ENCODE data around the gene KCNQ1. TPM values are rescaled to one million over a fixed set of nuclear protein-coding genes. Genes with fewer than 3 reads are reported as not detected.

KCNQ1 gene
- total RNA-seq, 1 donor from 2014 or later = 4.8 TPM

GRCh38 chr11:2699531-2700414, 255.0 kb downstream of the KCNQ1 start, which contains the start of gene KCNQ1OT1:
Gene KCNQ1OT1, minus strand, starts transcription at chr11:2699994.
- H3K27ac Mint-ChIP-seq = peak within 1 kb of the TSS; percentile 88
- TF ChIP-seq, protein P1, sequence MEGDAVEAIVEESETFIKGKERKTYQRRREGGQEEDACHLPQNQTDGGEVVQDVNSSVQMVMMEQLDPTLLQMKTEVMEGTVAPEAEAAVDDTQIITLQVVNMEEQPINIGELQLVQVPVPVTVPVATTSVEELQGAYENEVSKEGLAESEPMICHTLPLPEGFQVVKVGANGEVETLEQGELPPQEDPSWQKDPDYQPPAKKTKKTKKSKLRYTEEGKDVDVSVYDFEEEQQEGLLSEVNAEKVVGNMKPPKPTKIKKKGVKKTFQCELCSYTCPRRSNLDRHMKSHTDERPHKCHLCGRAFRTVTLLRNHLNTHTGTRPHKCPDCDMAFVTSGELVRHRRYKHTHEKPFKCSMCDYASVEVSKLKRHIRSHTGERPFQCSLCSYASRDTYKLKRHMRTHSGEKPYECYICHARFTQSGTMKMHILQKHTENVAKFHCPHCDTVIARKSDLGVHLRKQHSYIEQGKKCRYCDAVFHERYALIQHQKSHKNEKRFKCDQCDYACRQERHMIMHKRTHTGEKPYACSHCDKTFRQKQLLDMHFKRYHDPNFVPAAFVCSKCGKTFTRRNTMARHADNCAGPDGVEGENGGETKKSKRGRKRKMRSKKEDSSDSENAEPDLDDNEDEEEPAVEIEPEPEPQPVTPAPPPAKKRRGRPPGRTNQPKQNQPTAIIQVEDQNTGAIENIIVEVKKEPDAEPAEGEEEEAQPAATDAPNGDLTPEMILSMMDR (conservative IDR thresholded peaks at IDR 0.05) = no peak
- peaks cover 3% of the 10 kb centered on the region for H3K27me3 Mint-ChIP-seq
- peak within 1 kb of the TSS; percentile 97 for H3K4me3 Mint-ChIP-seq
- no peaks in the 10 kb centered on the region for H3K9me3 Mint-ChIP-seq
- peak; percentile 90 for DNase-seq (ENCODE audit: extremely low spot score, unreplicated experiment)
- peaks cover 10% of the 10 kb centered on the region for H3K36me3 Mint-ChIP-seq
- H3K4me1 Mint-ChIP-seq (ENCODE audit: unreplicated experiment) = peaks cover 65% of the 10 kb centered on the region

DNA sequence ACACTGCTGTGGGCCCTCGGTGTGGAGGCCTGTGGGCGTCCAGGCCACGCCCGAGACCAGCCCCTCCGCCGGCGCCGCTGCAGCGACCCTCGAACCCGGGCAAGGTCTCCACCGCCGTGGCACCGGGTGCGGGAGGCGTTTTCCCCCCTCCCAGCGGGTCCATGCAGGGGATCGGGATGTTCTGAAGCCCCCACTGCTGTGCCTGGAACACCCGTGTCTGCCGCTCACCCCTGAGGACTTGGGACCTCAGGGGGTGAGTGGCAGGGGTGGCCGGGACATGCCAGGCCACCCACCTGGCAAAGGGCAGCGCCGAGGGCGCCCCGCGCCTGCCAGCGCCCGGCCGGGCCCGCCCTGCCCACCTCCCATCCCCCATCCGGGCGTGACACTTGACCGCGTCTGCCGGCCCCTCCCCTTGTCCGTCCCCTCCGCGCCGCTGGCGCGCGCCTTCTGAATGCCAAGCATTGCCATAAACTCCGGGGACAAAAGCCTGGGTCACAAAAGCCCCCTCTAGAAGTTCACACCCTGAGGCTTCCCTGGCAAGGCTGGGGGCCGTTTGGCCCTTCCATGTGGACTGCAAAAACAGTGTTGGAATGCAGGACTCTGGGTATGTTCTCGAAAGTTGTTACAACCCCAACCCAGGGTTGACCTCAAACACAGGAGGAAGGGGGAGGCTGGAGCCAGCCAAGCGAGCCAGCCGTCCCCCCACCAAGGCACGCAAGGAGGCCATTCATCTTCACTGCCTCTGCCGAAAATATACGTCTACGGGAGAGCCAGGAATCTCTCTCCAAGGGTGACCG, 255.8 kb downstream of the KCNQ1 start:
- H3K27ac Mint-ChIP-seq = peak overlapping the region; percentile 83
- peaks cover 57% of the 10 kb centered on the region for H3K4me1 Mint-ChIP-seq (ENCODE audit: unreplicated experiment)
- H3K36me3 Mint-ChIP-seq = peaks cover 10% of the 10 kb centered on the region
- H3K4me3 Mint-ChIP-seq = peak overlapping the region; percentile 97
- TF ChIP-seq, protein P1 (conservative IDR thresholded peaks at IDR 0.05) = no peak
- no peaks in the 10 kb centered on the region for H3K9me3 Mint-ChIP-seq
- peaks cover 3% of the 10 kb centered on the region for H3K27me3 Mint-ChIP-seq
- DNase-seq (ENCODE audit: extremely low spot score, unreplicated experiment) = peak; percentile 78

- Mint-ChIP-seq H3K27me3 (peaks cover 3% of the 10 kb centered on the region), H3K4me3 (peak overlapping the region; percentile 80), H3K27ac (peak overlapping the region; percentile 83), H3K36me3 (peaks cover 15% of the 10 kb centered on the region), H3K9me3 (no peaks in the 10 kb centered on the region), H3K4me1 (ENCODE audit: unreplicated experiment) (peaks cover 53% of the 10 kb centered on the region)
- peak; percentile 61 for DNase-seq (ENCODE audit: extremely low spot score, unreplicated experiment)
- TF ChIP-seq, protein P1 (conservative IDR thresholded peaks at IDR 0.05) = no peak
Observed at GRCh38 chr11:2701230-2701629, 256.4 kb downstream of the KCNQ1 start.

DNA sequence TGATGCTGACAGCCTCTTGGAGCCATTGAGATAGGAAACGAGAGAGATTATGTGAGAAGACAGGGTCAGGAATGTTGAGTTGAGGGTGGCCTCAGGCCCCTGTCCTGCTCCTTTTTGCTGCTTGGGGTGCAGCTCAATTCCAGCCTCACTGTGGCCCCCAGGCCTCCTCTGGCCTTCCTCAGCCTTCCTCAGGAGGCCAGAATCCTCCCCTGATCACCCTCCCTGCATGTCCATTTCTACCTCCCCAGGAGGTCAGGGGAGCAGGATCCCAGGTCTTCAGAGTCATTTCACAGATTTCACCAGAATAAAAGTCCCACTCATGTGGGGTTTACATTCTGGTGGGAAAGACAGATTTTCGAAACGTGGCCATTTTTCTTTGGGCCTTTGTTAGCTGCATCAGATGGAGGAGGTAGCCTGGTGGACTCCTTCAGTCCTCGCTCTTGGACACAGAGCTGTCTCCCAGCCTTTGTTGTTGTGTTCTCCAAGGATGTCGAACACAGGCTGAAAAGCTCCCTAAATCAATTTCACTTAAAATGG, 257.2 kb downstream of the KCNQ1 start:
- peak overlapping the region; percentile 80 for H3K4me3 Mint-ChIP-seq
- peak overlapping the region; percentile 83 for H3K27ac Mint-ChIP-seq
- no peaks in the 10 kb centered on the region for H3K9me3 Mint-ChIP-seq
- H3K4me1 Mint-ChIP-seq (ENCODE audit: unreplicated experiment) = peaks cover 46% of the 10 kb centered on the region
- H3K27me3 Mint-ChIP-seq = peaks cover 3% of the 10 kb centered on the region
- peaks cover 15% of the 10 kb centered on the region for H3K36me3 Mint-ChIP-seq
- no peak for DNase-seq (ENCODE audit: extremely low spot score, unreplicated experiment)
- TF ChIP-seq, protein P1 (conservative IDR thresholded peaks at IDR 0.05) = no peak

DNA sequence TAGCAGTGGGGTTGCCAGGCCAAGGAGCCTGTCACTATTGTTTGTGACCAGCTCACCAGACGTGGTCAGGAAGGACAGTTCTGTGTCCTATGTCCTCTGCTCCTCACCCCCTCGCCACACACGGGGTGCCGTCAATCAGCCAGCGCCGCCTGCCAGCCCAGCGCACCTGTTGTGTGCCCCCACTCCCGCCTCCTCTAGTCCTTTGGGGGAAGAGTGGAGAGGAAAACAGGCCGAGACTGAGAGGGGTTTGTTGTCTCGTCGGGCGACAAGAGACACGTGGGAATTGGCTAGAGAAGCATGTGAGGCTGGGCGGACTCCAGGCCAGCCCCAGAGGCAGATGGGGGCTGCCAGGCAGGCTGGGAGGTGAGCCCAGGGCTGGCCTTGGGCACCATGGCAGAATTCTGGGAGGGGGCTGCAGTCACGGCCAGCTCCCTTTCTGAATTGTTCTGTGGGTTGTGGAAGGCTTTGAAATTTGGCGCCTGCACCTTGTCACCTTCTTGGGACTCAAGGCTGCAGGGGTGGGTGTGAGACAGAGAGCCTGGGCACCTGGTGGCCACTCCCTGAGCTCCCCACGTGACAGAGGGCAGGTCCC, 258.1 kb downstream of the KCNQ1 start:
- H3K4me3 Mint-ChIP-seq = peak overlapping the region; percentile 68
- H3K36me3 Mint-ChIP-seq = peaks cover 15% of the 10 kb centered on the region
- H3K27me3 Mint-ChIP-seq = peaks cover 3% of the 10 kb centered on the region
- H3K27ac Mint-ChIP-seq = peak overlapping the region; percentile 68
- TF ChIP-seq, protein P1 (conservative IDR thresholded peaks at IDR 0.05) = no peak
- peaks cover 38% of the 10 kb centered on the region for H3K4me1 Mint-ChIP-seq (ENCODE audit: unreplicated experiment)
- no peaks in the 10 kb centered on the region for H3K9me3 Mint-ChIP-seq
- no peak for DNase-seq (ENCODE audit: extremely low spot score, unreplicated experiment)

All from type B pancreatic cell (in vitro differentiated cells).